HG03565 (cell line): ENCODE data around the gene POMT2.
"Not testable (repeated sequence)": the region's sequence is repeated elsewhere in the genome, so short reads cannot be mapped to it uniquely, and the experiment has no call there.

Experiments
- ATAC-seq: cut with Tn5 transposase; IDR thresholded peaks from one replicate; pipeline ENCODE4 v1.9.1; 2021; ENCODE audit warnings: mild to moderate bottlenecking, moderate library complexity; ENCODE audit not compliant: unreplicated experiment

Gene POMT2

DNA sequence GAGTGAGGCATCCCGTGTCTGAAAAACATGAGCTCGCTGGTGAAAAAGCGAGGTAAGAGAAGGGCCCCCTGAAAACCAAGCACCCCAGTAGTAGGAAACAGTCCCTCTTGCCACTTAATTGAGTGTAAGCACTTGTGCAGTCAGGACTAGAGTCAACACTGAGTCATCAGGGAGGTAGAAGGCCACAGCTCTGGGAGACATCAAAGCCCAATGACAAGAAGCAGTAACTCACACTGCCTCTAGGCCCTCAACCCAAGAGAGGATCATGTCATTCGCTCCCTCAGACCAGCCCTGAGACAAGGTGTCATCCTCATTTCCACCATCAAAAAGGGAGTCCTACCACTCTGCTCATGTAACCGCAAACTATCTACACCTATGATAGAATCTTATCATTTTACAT, 17.8 kb downstream of the POMT2 start:
- ATAC-seq, result no peak

DNA sequence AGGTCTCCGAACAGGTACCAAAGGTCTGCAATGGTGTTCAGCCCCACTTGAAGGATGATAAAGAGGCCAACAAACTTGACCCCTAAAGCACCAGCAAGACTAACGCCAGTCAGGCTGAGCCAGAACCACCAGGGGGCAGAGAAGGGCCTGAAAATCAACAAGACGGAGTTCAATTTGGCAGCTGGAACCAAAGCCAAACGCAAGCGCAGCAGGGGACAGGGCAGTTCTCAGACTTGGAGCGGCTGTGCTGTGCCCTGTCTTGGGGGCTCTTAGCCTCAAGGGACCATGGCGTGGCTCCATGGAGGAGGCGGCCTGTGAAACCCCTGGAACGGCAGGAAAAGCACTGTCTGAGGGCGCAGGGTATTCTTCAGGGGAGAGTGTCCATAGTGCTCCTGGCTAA, 19.6 kb downstream of the POMT2 start:
- no peak for ATAC-seq

DNA sequence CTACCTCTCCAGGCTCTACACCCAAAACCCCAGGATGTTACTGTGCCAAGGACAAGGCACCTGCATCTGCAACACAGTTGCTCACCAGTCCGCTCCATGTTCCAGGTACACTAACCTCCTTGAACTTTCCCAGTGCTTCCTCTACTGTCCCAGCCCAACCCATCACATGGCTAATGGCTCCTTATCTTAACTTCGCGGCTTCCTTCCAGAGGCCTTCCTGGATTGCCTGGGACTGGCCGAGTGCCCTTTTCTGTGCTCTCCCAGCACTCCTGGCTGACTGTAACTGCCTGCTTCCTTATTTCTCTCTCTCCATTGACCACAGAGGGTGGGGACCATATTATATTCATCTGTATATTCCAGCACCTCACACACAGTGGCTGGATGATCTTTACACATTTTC, 20.9 kb downstream of the POMT2 start:
- no peak for ATAC-seq

DNA sequence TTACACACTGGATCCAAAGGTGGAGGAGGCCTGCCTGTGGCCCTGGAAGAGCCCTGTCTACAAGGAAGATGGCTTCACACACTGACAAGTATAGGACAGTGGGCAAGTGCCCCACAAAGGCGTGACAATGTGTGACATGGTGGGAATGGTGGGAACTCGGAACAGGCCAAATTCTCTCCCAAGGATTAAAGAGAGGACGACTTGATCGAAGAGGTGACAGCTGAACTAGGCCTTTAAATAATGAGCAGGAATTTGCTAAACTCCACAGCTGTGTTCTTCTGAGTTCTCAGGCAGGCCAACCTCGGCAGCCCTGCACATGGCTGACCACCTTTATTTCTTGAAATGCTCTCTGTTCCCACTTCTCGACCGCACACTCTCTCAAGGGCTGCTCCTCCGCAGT, 23.8 kb downstream of the POMT2 start:
- ATAC-seq, result no peak

DNA sequence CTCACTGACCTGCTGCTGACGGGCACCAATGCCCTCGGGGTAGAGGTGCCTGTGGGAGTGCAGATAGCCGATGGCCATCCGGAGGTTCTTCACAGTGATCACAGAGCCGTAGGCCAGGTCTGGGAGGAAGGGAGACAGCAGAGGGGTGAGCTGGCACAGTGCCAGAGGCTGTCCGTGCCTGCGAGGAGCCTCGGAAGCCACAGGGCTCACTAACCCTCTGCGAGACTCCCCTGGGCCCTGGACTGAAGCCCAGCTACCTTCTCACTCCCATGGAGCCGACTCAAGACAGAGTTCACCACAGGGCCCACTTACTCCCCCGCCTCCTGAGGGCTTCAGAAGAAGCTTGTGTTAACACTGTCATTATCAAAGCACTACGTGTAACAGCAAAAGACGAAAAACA, 24.5 kb downstream of the POMT2 start:
- ATAC-seq, result no peak

DNA sequence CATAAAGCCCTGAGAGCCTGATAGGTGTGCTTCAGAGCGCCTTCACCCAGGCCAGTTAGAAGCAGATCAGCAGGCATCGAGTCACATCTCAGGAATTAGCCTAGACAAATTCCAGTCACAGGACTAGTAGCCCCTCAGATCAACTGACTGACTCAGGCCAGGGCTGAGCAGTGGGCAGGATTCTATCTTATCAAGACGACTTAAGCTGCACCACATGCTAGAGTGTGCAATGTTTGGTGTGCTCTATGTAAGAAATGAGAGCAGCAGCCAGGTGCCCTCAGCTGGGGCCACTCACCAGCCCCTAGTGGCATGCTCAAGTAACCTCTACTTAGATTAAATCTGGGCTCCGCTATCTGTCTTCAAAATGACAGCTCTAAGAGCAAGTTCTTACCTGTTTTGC, 30.0 kb downstream of the POMT2 start:
- ATAC-seq, result no peak

DNA sequence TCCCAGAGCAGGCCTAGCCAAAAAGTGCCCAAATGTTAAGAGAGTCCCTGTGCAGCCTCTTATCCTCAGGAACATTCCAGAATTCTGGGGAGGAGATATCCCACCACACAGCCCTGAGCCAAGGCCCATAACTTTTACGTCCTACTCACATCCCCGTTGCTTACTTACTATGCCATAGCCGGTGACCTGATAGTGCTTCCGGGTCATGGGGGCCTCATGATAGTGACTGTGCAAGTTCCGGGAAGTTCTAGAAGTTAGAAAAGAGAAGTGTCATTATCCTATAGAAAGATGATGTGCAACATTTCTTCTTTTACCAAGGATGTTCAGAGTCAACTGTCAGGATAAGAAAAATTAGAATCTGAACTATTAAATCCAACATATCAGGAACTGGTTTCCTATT, 34.1 kb downstream of the POMT2 start:
- ATAC-seq, result no peak

DNA sequence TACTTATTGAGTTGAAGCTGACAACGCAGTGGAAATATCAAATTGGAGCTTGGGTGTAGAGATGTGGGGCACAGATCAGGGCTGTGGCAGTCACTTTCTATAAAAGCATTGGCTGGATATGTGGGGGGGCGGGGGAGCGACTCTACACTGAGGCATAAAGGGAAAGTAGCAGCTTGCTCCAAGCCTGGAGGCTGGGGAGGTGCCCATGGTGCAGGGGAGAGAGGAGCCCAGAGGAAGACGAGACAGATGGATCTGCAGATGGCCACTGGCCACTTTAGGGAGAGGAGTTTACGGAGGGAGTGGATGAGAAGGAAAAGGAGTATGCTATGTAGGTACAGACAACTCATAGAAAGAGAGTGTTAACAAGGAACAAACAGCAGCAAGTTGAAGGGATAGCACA, 36.2 kb downstream of the POMT2 start:
- no peak for ATAC-seq

DNA sequence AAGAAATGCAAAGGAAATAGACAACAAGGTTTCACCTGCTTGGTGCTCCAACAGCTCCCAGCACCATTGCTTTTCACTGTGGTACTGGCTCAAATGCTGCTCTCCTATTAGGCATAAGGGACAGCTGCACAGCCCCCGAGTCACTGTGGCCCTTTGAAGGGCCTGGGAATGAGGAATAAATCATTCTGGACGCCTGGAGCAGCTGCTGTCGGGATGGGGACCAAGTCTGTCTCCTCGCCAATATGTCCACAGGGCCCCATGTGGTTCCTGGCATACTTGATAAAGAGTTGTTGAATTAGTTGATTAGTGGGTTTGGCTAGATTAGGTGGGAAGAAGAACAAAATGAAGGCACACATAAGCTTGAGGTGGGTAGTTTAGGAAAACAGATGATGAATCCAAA, 36.6 kb downstream of the POMT2 start:
- ATAC-seq, result no peak

DNA sequence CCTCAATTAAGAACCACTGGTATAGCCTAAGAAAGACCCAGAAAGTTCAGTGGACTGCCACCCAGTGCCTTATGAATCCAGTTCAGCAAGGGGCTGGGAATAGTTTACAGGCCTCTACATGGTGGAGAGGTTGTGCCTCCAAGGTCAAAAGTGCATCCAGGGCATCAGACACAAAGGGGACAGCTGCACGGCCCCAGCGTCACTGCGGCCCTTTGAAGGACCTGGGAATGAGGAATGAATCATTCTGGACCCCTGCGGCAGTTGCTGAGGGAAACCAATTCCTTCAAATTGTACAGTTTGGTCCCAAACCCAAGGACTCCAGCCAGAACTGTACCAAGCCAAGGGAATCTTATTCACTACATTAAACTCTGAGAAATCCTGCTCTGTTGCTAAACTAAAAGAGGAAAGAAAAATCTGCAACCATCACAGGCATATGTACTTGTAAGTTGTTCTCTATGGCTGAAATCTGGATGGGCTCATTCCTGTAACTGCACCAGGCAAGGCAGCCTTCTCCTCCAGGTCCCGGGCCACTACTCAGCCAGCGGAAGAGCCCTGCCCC, 38.8 kb downstream of the POMT2 start:
- ATAC-seq, result no peak

DNA sequence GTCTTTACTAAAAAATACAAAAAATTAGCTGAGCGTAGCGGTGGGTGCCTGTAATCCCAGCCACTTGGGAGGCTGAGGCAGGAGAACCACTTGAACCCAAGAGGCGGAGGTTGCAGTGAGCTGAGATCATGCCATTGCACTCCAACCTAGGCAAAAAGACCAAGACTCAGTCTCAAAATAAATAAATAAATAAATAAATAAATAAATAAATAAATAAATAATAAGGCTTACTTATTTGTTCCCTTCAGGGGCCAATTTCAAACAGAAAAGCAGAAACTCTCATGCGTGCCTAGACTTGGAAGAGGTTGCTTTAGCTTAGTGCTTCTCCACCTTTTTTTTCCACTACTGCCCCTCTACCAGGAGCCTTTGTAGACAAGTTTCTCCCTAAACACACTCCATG, 39.8 kb downstream of the POMT2 start:
- ATAC-seq, result not testable (repeated sequence)

DNA sequence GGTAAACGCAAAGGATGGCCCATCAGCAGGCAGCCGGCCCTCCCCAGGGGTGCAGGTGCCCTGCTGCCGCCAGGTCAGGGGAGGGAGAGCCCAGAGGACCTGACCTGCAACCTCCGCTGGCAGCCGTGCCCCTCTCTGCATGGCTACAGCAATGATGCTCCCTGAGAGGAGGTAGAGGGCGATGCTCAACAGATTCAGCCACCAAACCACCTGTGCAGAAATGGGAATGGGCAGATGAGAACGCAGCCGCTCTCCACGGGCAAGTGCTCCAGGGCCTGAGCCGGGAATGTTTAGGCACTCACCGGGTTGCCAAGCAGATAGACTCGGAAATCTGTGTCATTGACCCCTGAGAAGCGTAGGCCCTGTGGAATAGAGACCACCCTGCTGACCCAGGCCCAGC, 41.0 kb downstream of the POMT2 start:
- ATAC-seq, result no peak

DNA sequence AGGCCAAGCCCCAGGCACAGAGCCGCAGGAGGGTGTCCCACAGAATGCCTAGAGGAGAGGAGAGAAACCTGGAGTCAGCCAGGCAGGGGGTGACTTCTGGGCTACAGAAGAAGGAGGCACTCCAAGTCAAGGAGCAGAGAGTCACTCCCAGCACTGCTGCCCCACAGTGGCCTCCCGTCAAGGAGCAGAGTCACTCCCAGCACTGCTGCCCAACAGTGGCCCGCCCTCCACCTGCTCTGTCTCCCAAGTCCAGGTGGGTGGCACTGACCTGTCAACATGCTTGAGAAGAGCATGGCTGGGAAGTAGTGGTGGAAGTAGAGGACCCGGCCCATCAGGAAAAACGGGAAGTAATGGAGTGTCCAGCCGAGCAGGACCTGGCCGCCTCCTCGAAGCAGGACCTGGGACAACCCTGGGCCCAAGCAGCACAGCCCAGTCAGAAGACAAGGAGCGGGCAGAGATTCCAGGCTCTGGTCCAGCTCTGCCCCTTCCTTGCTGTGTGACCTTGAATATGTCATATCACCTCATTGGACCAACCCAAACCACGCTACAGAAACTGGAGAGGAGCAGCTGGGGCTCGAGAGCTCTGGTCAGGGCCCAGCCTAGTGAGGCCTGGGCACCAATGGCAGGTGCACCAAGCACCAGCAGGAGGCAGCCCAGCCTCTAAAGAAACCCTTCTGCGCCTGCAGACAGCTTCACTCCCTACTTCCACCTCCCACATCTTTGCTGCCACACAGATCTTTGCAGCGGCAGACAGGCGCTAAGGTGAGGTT, 42.0 kb downstream of the POMT2 start:
- ATAC-seq, result no peak

DNA sequence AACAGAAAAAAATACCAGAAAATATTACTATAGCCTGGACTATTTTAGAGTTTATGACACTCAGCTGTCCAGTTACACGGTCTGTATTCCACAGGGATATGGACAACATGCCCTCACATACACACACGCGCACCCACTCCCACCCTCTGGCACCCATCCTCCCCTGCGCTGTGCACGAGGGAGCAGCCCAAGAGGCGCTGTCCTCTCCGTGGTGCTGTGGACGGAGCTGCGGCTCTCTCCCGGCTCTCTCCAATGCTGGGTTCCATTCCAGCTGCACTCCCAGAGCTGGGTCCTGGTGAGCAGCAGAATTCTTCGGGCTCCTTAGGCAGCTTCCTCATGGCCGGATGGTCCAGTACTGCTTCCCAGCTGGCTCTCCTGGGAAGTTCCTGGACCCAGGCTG, 43.7 kb downstream of the POMT2 start:
- no peak for ATAC-seq

DNA sequence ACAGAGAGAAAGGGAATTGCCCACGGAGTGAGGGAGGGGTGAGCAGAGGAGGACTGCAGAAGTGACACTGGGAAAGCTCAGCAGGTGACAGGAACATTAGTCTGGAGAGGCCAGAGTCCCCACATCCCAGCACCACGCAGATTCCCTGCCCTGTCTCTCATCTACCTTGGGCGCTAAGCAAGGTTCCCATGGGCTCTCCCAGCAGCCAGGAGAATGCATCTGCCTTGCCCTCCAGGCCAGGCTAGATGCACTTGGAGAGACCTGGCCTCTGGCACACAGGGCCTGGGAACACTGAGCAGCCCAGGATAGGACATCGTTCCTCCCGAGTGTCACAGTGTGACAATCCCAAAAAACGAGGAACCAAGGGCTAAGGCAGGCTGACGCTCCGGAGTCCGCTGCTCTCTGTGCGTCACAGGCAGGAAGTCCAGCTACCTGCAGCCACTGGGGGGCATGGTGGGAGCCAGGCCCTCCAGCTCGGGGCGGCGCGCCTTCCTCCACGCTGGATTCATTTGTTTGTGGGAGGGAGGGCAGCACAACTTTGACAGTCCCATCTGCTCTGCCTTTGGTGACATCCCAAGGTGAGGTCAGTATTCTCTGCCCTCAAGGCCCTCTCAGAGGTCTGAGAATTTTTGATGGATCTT, 44.3 kb downstream of the POMT2 start:
- ATAC-seq, result no peak

DNA sequence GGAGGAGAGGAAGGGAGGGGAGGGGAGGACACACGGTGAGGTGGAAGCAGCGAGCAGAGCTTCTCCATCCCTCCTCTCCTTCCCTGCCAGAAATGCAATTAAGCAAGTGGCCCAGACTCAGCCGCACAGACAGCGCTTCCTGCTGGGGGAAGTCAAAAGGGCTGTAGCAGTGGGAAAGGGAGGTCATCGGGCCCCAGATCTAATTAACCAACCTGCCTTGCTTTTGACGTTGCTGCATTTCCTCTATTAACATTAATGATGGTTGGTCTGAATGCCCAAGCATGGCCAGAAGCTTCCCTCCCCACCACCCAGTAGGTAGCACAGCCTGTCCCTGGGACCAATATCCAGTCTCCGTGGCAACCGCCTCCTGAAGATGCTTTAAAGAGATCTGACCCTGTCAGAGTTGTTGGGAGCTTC, 45.1 kb downstream of the POMT2 start:
- ATAC-seq, result no peak

DNA sequence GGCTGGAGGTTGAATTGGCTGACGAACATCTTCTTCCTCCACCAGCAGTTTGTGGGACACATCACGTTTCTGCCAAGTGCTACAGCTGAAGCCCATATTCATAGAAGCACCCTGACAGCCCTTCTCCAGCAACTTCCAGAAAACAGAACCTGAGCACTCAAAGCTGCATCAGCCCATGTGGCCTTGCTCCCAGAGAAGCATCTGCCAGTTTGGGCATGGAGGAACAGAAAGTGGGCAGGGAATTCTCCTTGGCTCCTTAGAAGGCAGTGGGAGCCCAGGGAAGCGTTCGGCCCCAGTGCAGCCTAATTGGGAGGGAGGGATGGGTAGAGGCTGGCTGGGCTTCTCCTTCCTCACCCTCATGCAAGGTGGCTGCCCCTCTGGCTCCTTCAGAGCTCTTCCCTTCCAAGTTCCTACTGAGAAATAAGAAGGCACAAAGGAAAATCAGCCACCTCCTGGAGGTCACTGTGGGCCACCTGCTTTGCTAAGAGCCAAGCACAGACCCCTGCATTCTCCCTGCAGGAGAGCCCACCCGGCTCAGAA, 45.6 kb downstream of the POMT2 start:
- ATAC-seq, result no peak

DNA sequence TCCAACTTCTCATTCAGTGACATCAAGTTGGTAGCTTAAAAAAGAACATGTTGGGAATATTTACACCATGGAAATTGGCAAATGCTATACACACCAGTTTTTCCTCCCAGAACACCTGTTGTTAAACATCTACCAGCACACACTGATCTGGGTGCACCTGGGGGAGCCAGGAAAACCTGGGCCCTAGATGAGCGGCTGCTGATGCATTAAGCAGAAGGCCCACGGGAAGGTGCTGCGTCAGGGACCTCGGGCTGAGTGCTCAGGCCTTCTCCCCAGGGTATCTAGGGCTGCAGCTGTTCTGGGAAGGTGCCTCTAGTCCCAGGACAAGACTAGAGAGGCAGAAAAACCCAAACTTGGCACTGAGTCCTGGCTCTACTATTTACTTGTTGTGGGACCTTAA, 46.9 kb downstream of the POMT2 start:
- no peak for ATAC-seq

DNA sequence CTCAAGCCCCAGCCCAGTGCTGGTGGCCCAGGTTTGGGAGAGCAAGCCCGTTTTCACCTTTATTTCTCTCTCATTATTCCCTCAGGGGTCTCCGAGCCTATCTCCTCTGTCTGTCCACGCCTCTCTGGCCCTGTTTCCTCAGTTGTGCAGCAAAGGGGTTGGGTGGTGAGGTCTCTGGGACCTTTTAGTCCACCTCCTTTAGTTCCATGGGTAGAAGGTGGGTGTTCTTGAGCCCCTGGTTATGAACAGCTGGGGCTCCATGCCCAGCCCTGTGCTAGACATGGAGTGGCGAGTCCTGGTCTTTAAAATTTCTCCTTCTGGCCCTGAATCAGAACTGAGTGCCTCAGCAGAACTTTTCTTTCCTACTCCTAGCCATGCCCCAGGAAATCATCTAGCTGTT, 48.4 kb downstream of the POMT2 start:
- no peak for ATAC-seq

DNA sequence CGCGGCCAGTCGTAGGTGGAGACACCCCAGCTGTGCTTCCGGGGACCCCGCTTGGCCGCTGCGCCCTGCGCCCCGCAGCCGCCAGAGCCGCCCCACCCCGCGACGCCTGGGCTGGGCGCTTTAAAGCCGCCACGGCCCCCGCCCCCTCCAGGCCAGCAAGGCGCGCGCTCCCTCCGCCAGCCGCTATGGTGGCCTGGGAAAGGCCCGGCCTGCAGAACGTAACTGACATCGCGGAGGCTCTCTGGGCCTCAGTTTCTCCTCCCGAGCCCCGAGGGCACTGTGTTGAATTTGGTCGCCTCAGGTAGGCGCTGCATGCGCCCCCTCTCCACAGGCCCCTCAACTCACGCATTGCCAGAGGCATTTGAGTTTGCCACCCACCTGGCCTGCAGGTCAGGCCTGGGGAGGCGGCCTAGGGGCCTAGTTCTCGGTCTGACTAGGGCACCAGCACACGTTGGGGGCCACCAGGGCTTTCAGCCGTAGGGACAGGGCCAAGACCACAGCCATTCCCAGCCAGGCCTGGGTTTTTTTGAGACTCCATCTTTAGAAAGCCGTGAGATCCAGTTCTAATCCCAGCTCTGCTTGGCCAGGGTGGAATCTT, 49.5 kb downstream of the POMT2 start, which contains the start of gene NGB:
Gene NGB, minus strand, starts transcription at position 94 of the 598 bp plus-strand sequence. CDS start 269 bp downstream, outside the sequence.
- no peak for ATAC-seq

DNA sequence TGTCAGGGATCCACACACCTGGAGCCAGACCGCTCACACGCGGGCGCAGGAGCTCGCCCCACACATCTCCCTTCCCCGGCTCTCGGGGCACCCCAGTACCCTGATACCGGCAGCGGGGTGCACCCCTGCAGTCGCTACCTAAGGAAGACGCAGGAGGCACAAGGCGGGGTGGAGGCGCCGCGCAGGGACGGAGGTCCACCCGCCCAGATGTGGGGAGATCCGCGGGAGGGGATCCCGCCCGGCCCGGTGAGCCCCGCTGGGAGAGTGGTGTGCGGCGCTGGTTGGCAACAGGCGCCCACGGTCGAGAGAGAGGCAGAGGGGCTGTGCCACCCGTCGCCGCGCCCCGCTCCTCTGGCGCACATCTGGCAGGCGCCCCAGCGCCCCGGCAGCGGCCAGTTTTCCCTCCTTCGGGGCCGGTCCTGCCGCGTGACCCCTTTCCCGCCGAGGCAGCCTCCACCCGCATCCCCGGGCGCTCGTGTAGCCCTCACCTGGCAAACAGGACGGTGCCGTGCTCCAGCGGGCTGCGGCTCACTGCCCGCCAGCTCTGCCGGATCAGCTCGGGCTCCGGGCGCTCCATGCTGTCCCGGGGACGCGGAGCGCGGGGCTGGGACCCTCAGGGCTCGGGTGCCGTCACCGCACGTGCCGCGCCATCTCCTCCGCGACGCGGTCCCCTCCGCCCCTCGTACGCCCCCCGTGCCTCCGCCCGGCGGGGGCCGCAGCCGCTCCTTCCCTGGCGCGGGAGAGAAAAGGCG, 50.1 kb downstream of the POMT2 start:
- ATAC-seq, result no peak
